ENCODE measurements around the gene LRBA.

GRCh38 chr4:150943818-150944217 is 71.3 kb downstream of the LRBA start:
- TF ChIP-seq ZNF780A (CRISPR knock-in tag; IDR thresholded peaks at IDR 0.05): no peak
- TF ChIP-seq, protein P1, sequence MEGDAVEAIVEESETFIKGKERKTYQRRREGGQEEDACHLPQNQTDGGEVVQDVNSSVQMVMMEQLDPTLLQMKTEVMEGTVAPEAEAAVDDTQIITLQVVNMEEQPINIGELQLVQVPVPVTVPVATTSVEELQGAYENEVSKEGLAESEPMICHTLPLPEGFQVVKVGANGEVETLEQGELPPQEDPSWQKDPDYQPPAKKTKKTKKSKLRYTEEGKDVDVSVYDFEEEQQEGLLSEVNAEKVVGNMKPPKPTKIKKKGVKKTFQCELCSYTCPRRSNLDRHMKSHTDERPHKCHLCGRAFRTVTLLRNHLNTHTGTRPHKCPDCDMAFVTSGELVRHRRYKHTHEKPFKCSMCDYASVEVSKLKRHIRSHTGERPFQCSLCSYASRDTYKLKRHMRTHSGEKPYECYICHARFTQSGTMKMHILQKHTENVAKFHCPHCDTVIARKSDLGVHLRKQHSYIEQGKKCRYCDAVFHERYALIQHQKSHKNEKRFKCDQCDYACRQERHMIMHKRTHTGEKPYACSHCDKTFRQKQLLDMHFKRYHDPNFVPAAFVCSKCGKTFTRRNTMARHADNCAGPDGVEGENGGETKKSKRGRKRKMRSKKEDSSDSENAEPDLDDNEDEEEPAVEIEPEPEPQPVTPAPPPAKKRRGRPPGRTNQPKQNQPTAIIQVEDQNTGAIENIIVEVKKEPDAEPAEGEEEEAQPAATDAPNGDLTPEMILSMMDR (IDR thresholded peaks at IDR 0.05 in 2 of 3, conservative IDR thresholded peaks at IDR 0.05 in 1 of 3; ENCODE audit: insufficient read depth in 2 of 3, low read depth in 1 of 3, low read length in 3 of 3): no peak

All from K562 (cell line).